HepG2 (cell line): ENCODE data around the gene ASTN2. TPM values are rescaled to one million over a fixed set of nuclear protein-coding genes. Genes with fewer than 3 reads are reported as not detected.

ENCODE experiments used
- ATAC-seq: fragments of 200-7000 bp; cut with Tn5 transposase; 3 replicates; pipeline ENCODE4 v1.9.1; 2020; ENCODE audit warnings: mild to moderate bottlenecking, moderate library complexity
- BruUV-seq: library from RNA; stranded (reverse); fragments of 400-500 nt; replicated peaks from 2 replicates; lab custom pipeline; 2021; lab: Mats Ljungman, UMichigan
- CTCF ChIA-PET: fragments of 300-600 bp; formaldehyde crosslinking; extraction: SDS; loops from one replicate; lab custom pipeline; 2021; ENCODE audit warnings: low total read pairs, inconsistent platforms, low intra/inter-chr PET ratio; lab: Yijun Ruan, JAX
- POLR2A ChIA-PET: fragments of 350-600 bp; sonication (Branson Sonifier 250); formaldehyde crosslinking; loops from one replicate; lab custom pipeline; 2020; ENCODE audit warnings: antibody characterized with exemption, inconsistent platforms; lab: Yijun Ruan, JAX
- DNase-seq: peaks from one replicate; pipeline ENCODE4 v3.0.0-alpha.2; 2015; ENCODE audit warnings: low spot score
- FAIRE-seq: peaks from 3 replicates; lab custom pipeline; 2011; peaks lifted over from hg19 to GRCh38; lab: Jason Lieb, UNC
- H2AFZ ChIP-seq: one replicate; pipeline ENCODE4 v1.6.1; 2011; ENCODE audit warnings: low read length, inconsistent platforms
- H3K27ac ChIP-seq: fragments of 300-600 bp; 3 replicates; pipeline ENCODE4 v1.8.0; 2011; ENCODE audit warnings: mixed run types, mild to moderate bottlenecking, mixed read lengths, low read length, inconsistent platforms; ENCODE audit not compliant: insufficient read depth; ENCODE audit errors: extremely low read length
- H3K27me3 ChIP-seq, 2 experiments: fragments of 200-600 bp in 1 of 2; 2 replicates in 1 of 2; 3 replicates in 1 of 2; pipeline versions ENCODE4 v1.6.0 to v1.8.0; 2011; ENCODE audit warnings: low read length in 2 of 2, mild to moderate bottlenecking in 2 of 2, moderate library complexity in 2 of 2, inconsistent platforms in 1 of 2; ENCODE audit not compliant: insufficient read depth in 2 of 2, control insufficient read depth in 1 of 2
- H3K36me3 ChIP-seq, 2 experiments: fragments of 200-600 bp in 1 of 2; replicated peaks in 1 of 2; 2 replicates in 1 of 2; 3 replicates in 1 of 2; pipeline versions ENCODE4 v1.5.1 to v1.8.0; 2011; ENCODE audit warnings: low read length in 2 of 2, inconsistent platforms in 1 of 2; ENCODE audit not compliant: insufficient read depth in 2 of 2, control insufficient read depth in 1 of 2
- H3K4me1 ChIP-seq: 2 replicates; pipeline ENCODE4 v1.5.1; 2012; ENCODE audit warnings: low read length, inconsistent platforms; ENCODE audit not compliant: insufficient read depth
- H3K4me2 ChIP-seq: 2 replicates; pipeline ENCODE4 v1.6.0; 2011; ENCODE audit warnings: low read depth, low read length, inconsistent platforms
- H3K4me3 ChIP-seq, 3 experiments: fragments of 200-600 bp in 1 of 3; sonication (generic), shearing (Covaris generic) in 1 of 3; replicated peaks in 1 of 3; 2 replicates each; pipeline ENCODE4 v1.5.1; 2011 to 2016; ENCODE audit warnings: low read length in 3 of 3, inconsistent platforms in 2 of 3, low read depth in 2 of 3, mild to moderate bottlenecking in 2 of 3, control low read depth in 1 of 3, mixed read lengths in 1 of 3; ENCODE audit not compliant: insufficient read depth in 1 of 3
- H3K79me2 ChIP-seq: one replicate; pipeline ENCODE4 v1.6.1; 2011; ENCODE audit warnings: low read length, inconsistent platforms; ENCODE audit not compliant: insufficient read depth
- H3K9ac ChIP-seq: 2 replicates; pipeline ENCODE4 v1.6.0; 2011; ENCODE audit warnings: mild to moderate bottlenecking, low read depth, low read length, inconsistent platforms; ENCODE audit not compliant: insufficient read depth
- H3K9me3 ChIP-seq: 2 replicates; pipeline ENCODE4 v1.5.1; 2012; ENCODE audit warnings: mild to moderate bottlenecking, low read length
- H4K20me1 ChIP-seq: 2 replicates; pipeline ENCODE4 v1.6.0; 2011; ENCODE audit warnings: inconsistent platforms, mild to moderate bottlenecking, low read length, moderate library complexity; ENCODE audit not compliant: insufficient read depth
- CEBPG ChIP-seq: IDR thresholded peaks from 2 replicates; pipeline ENCODE4 v1.6.1; 2016
- FOXK2 ChIP-seq: fragments of 450-650 bp; IDR thresholded peaks from 2 replicates; pipeline ENCODE4 v1.6.1; 2016
- HOMEZ ChIP-seq: IDR thresholded peaks from 2 replicates; pipeline ENCODE4 v1.6.1; 2016; ENCODE audit warnings: low read depth
- HOXA9 ChIP-seq: sonication (generic); formaldehyde crosslinking; IDR thresholded peaks from 2 replicates; pipeline ENCODE4 v1.8.1; 2022; ENCODE audit warnings: missing genetic modification reagents, mild to moderate bottlenecking, moderate library complexity, borderline replicate concordance
- JUN ChIP-seq: sonication (generic); formaldehyde crosslinking; IDR thresholded peaks from 2 replicates; pipeline ENCODE4 v1.4.0; 2020; ENCODE audit warnings: mild to moderate bottlenecking, missing genetic modification reagents
- KAT8 ChIP-seq: IDR thresholded peaks from 2 replicates; pipeline ENCODE4 v1.6.1; 2016; ENCODE audit warnings: missing genetic modification reagents, missing compliant biosample characterization
- MEIS2 ChIP-seq: sonication (generic); formaldehyde crosslinking; IDR thresholded peaks from 2 replicates; pipeline ENCODE4 v1.9.0; 2021; ENCODE audit warnings: mild to moderate bottlenecking, missing genetic modification reagents
- NCOA5 ChIP-seq: sonication (generic); formaldehyde crosslinking; IDR thresholded peaks from 2 replicates; pipeline ENCODE4 v1.4.0; 2020; ENCODE audit warnings: missing genetic modification reagents
- RBFOX2 ChIP-seq: fragments of 200-400 bp; formaldehyde crosslinking; IDR thresholded peaks from 2 replicates; pipeline ENCODE4 v1.6.1; 2017; ENCODE audit warnings: low read depth, mild to moderate bottlenecking, low read length
- SATB2 ChIP-seq: sonication (generic); formaldehyde crosslinking; IDR thresholded peaks from 2 replicates; pipeline ENCODE4 v1.5.0; 2020; ENCODE audit warnings: missing genetic modification reagents
- THAP7 ChIP-seq: sonication (generic); formaldehyde crosslinking; IDR thresholded peaks from 2 replicates; pipeline ENCODE4 v1.8.1; 2023; ENCODE audit warnings: mild to moderate bottlenecking, missing genetic modification reagents
- ZFP41 ChIP-seq: sonication (generic); formaldehyde crosslinking; IDR thresholded peaks from 2 replicates; pipeline ENCODE4 v1.4.0; 2020; ENCODE audit warnings: mild to moderate bottlenecking, missing genetic modification reagents, borderline replicate concordance
- ZMYM2 ChIP-seq: sonication (generic); formaldehyde crosslinking; IDR thresholded peaks from 2 replicates; pipeline ENCODE4 v1.8.0; 2022; ENCODE audit warnings: mild to moderate bottlenecking, missing genetic modification reagents
- ZNF33B ChIP-seq: sonication (generic); formaldehyde crosslinking; IDR thresholded peaks from 2 replicates; pipeline ENCODE4 v1.5.1; 2020; ENCODE audit warnings: mild to moderate bottlenecking, missing genetic modification reagents
- ZNF552 ChIP-seq: sonication (generic); formaldehyde crosslinking; IDR thresholded peaks from 2 replicates; pipeline ENCODE4 v1.9.0; 2022; ENCODE audit warnings: missing genetic modification reagents, mild to moderate bottlenecking, borderline replicate concordance
- ZNF766 ChIP-seq: sonication (generic); formaldehyde crosslinking; IDR thresholded peaks from 2 replicates; pipeline ENCODE4 v1.5.0; 2020; ENCODE audit warnings: missing genetic modification reagents, borderline replicate concordance
- ZZZ3 ChIP-seq: sonication (generic); formaldehyde crosslinking; IDR thresholded peaks from 2 replicates; pipeline ENCODE4 v1.4.0; 2020; ENCODE audit warnings: missing genetic modification reagents, mild to moderate bottlenecking, borderline replicate concordance
- WGBS: methylation state at CpG from one replicate; pipeline ENCODE4 v1.1.6; 2017; ENCODE audit warnings: low lambda C conversion rate; 5-methylcytosine and 5-hydroxymethylcytosine counted together
- in situ Hi-C: cut with HindIII; loops from 2 replicates; pipeline ENCODE4 v1.10.0; 2017; ENCODE audit warnings: low pct_unique_long_range_greater_than_20kb; ENCODE audit not compliant: extremely low pct_ligation_motif_present
- intact Hi-C: fragments of 100-400 bp; cut with micrococcal nuclease; formaldehyde crosslinking; loops from one replicate; pipeline ENCODE4 v1.10.0; 2022; ENCODE audit not compliant: unreplicated experiment
- polyA plus RNA-seq, 8 experiments: library from polyadenylated mRNA; depleted of rRNA in 3 of 8; stranded (reverse) in 7 of 8; unstranded in 1 of 8; fragments of >200 nt; fragmentation: Illumina TruSeq in 4 of 8; extraction: Trizol in 4 of 8; gene quantifications; 2 replicates each; pipeline versions ENCODE4 v1.2.1 to v1.2.3, GENCODE V29; 2011 to 2016; ENCODE audit warnings: low read depth in 4 of 8, missing spikeins in 1 of 8, mixed read lengths in 1 of 8; ENCODE audit not compliant: insufficient read depth in 1 of 8
- total RNA-seq, 5 experiments: library from RNA; depleted of rRNA; stranded (reverse); fragments of >200 nt; fragmentation: Illumina TruSeq; extraction: Trizol; gene quantifications; 2 replicates each; pipeline ENCODE4 v1.2.3, GENCODE V29; 2016; ENCODE audit warnings: low read depth in 1 of 5
- TF ChIP-seq, protein P1 (sequence below): sonication (generic); formaldehyde crosslinking; IDR thresholded peaks from 2 replicates; pipeline ENCODE4 v1.9.0; 2021; ENCODE audit warnings: missing genetic modification reagents, mild to moderate bottlenecking, borderline replicate concordance
- TF ChIP-seq, protein P2 (sequence below): sonication (generic); formaldehyde crosslinking; IDR thresholded peaks from 2 replicates; pipeline ENCODE4 v1.4.0; 2020; ENCODE audit warnings: missing genetic modification reagents; ENCODE audit errors: not compliant biosample characterization
- TF ChIP-seq, protein P3 (sequence below): IDR thresholded peaks from 2 replicates; pipeline ENCODE4 v1.6.1; 2016; ENCODE audit warnings: mild to moderate bottlenecking

ASTN2 gene
- total and polyA plus RNA-seq, 2 of the 13 experiments (the other 11 are each of a cell fraction or from before 2014, with no cell fraction given), result 5.2 to 13.5 TPM

- H4K20me1 ChIP-seq, result no peaks in the 10 kb centered on the region
- BruUV-seq, result no TSS peak
- DNase-seq, result no peak
- H2AFZ ChIP-seq, result no peak overlapping the region
- POLR2A ChIA-PET, result no interaction called here
- CTCF ChIA-PET, result no interaction called here
- 11% methylated on average over 5 of the region's 5 CpGs for WGBS
- H3K4me1 ChIP-seq, result no peaks in the 10 kb centered on the region
- H3K9ac ChIP-seq, result no peak overlapping the region
- no peaks in the 10 kb centered on the region for H3K79me2 ChIP-seq
- intact Hi-C loops, result no loop called here
- no peak for ATAC-seq
- no peak overlapping the region for H3K27ac ChIP-seq
- H3K27me3 ChIP-seq, result no peaks in the 10 kb centered on the region
- H3K4me2 ChIP-seq, result no peak overlapping the region
- in situ Hi-C loops, result no loop called here
- no peak for FAIRE-seq
- no peaks in the 10 kb centered on the region for H3K9me3 ChIP-seq
- no peak for TF ChIP-seq MEIS2 (CRISPR knock-in tag)
- no peak for TF ChIP-seq ZNF33B (CRISPR knock-in tag)
- TF ChIP-seq JUN (CRISPR knock-in tag), result no peak
- no peak for TF ChIP-seq KAT8
- TF ChIP-seq HOXA9 (CRISPR knock-in tag), result no peak
- TF ChIP-seq, protein P1, sequence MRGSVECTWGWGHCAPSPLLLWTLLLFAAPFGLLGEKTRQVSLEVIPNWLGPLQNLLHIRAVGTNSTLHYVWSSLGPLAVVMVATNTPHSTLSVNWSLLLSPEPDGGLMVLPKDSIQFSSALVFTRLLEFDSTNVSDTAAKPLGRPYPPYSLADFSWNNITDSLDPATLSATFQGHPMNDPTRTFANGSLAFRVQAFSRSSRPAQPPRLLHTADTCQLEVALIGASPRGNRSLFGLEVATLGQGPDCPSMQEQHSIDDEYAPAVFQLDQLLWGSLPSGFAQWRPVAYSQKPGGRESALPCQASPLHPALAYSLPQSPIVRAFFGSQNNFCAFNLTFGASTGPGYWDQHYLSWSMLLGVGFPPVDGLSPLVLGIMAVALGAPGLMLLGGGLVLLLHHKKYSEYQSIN, result no peak
- TF ChIP-seq CEBPG (CRISPR knock-in tag), result no peak
- no peak for TF ChIP-seq SATB2 (CRISPR knock-in tag)
- TF ChIP-seq, protein P2, sequence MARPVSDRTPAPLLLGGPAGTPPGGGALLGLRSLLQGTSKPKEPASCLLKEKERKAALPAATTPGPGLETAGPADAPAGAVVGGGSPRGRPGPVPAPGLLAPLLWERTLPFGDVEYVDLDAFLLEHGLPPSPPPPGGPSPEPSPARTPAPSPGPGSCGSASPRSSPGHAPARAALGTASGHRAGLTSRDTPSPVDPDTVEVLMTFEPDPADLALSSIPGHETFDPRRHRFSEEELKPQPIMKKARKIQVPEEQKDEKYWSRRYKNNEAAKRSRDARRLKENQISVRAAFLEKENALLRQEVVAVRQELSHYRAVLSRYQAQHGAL, result no peak
- no peak for TF ChIP-seq ZNF766 (CRISPR knock-in tag)
- TF ChIP-seq ZMYM2 (CRISPR knock-in tag), result no peak
- TF ChIP-seq ZFP41 (CRISPR knock-in tag), result no peak
- no peak for TF ChIP-seq THAP7
- TF ChIP-seq, protein P3, sequence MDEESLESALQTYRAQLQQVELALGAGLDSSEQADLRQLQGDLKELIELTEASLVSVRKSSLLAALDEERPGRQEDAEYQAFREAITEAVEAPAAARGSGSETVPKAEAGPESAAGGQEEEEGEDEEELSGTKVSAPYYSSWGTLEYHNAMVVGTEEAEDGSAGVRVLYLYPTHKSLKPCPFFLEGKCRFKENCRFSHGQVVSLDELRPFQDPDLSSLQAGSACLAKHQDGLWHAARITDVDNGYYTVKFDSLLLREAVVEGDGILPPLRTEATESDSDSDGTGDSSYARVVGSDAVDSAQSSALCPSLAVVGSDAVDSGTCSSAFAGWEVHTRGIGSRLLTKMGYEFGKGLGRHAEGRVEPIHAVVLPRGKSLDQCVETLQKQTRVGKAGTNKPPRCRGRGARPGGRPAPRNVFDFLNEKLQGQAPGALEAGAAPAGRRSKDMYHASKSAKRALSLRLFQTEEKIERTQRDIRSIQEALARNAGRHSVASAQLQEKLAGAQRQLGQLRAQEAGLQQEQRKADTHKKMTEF, result no peak
- no peak for TF ChIP-seq ZZZ3
- no peak for TF ChIP-seq FOXK2
- TF ChIP-seq RBFOX2, result no peak
- TF ChIP-seq NCOA5 (CRISPR knock-in tag), result no peak
- no peak for TF ChIP-seq ZNF552 (CRISPR knock-in tag)
- TF ChIP-seq HOMEZ (CRISPR knock-in tag), result no peak
- no peaks in the 10 kb centered on the region for H3K36me3 ChIP-seq
- H3K4me3 ChIP-seq, result no peak overlapping the region
Observed at GRCh38 chr9:117081641-117082317, 333.1 kb downstream of the ASTN2 start.
